B cell (primary cell): Measurements from ENCODE around the gene ADRM1. TPM values are rescaled to one million over a fixed set of nuclear protein-coding genes. Genes with fewer than 3 reads are reported as not detected.

ENCODE experiments used
- ATAC-seq: fragments of 200-7000 bp; cut with Tn5 transposase; one replicate; pipeline ENCODE4 v1.10.0; 2021; ENCODE audit warnings: low read depth, mild to moderate bottlenecking, moderate number of reproducible peaks, moderate library complexity
- CTCF ChIA-PET: fragments of 350-600 bp; sonication (Branson Sonifier 250); formaldehyde crosslinking; loops from one replicate; lab custom pipeline; 2021; ENCODE audit warnings: antibody characterized with exemption, inconsistent platforms; lab: Charles Lee
- POLR2A ChIA-PET: fragments of 350-600 bp; sonication (Branson Sonifier 250); formaldehyde crosslinking; loops from one replicate; lab custom pipeline; 2021; ENCODE audit warnings: antibody characterized with exemption; lab: Charles Lee
- DNase-seq: peaks from one replicate; pipeline ENCODE4 v3.0.0; 2013
- H2AFZ ChIP-seq: 2 replicates; pipeline ENCODE4 v1.6.1; 2012; ENCODE audit warnings: mild to moderate bottlenecking, low read depth, low read length; ENCODE audit not compliant: insufficient read depth, poor library complexity, severe bottlenecking
- H3K27ac ChIP-seq, 2 donors: 1 replicate in 1 of 2; 2 replicates in 1 of 2; pipeline ENCODE4 v1.5.1; 2012 to 2013; ENCODE audit warnings: low read length in 2 of 2, mild to moderate bottlenecking in 2 of 2, moderate library complexity in 1 of 2
- H3K27me3 ChIP-seq, 4 experiments: fragments of 200-600 bp in 1 of 4; sonication (generic) in 1 of 4; replicated peaks in 1 of 4; 1 replicate in 2 of 4; 2 replicates in 2 of 4; pipeline versions ENCODE4 v1.6.1 to v1.7.0; 2013 to 2016; ENCODE audit warnings: low read length in 3 of 4, mild to moderate bottlenecking in 2 of 4, mixed read lengths in 1 of 4, moderate library complexity in 1 of 4; ENCODE audit not compliant: insufficient read depth in 4 of 4, control insufficient read depth in 3 of 4; ENCODE audit errors: control extremely low read depth in 1 of 4
- H3K36me3 ChIP-seq, 2 experiments: replicated peaks in 1 of 2; 1 replicate in 1 of 2; 2 replicates in 1 of 2; pipeline versions ENCODE4 v1.6.1 to v1.7.1; 2013; ENCODE audit warnings: low read length in 1 of 2; ENCODE audit not compliant: insufficient read depth in 2 of 2, control insufficient read depth in 1 of 2; ENCODE audit errors: control extremely low read depth in 1 of 2, extremely low read depth in 1 of 2
- H3K4me1 ChIP-seq, 2 donors: fragments of 200-600 bp in 1 of 2; sonication (generic) in 1 of 2; 1 replicate in 1 of 2; 2 replicates in 1 of 2; pipeline versions ENCODE4 v1.5.1 to v1.6.1; 2013 to 2017; ENCODE audit warnings: low read length in 2 of 2; ENCODE audit not compliant: control insufficient read depth in 2 of 2, insufficient read depth in 2 of 2
- H3K4me2 ChIP-seq: replicated peaks from 2 replicates; pipeline ENCODE3; 2012; ENCODE audit warnings: mild to moderate bottlenecking, low read depth, low read length; ENCODE audit not compliant: poor library complexity, severe bottlenecking
- H3K4me3 ChIP-seq, 5 experiments: fragments of 200-600 bp in 1 of 5; sonication (generic) in 1 of 5; 1 replicate in 3 of 5; 2 replicates in 2 of 5; pipeline versions ENCODE4 v1.5.1 to v1.7.0; 2011 to 2016; ENCODE audit warnings: low read length in 4 of 5, mild to moderate bottlenecking in 4 of 5, low read depth in 2 of 5, control low read depth in 1 of 5, moderate library complexity in 1 of 5; ENCODE audit not compliant: insufficient read depth in 1 of 5; ENCODE audit errors: control extremely low read depth in 1 of 5, extremely low read depth in 1 of 5
- H3K79me2 ChIP-seq: fragments of 200-600 bp; sonication (generic); one replicate; pipeline ENCODE4 v1.6.0; 2016; ENCODE audit warnings: low read length; ENCODE audit not compliant: control insufficient read depth, insufficient read depth
- H3K9ac ChIP-seq: fragments of 200-600 bp; sonication (generic); 2 replicates; pipeline ENCODE4 v1.6.1; 2017; ENCODE audit warnings: mild to moderate bottlenecking, low read length, moderate library complexity
- H3K9me3 ChIP-seq, 3 donors: one replicate each; pipeline versions ENCODE4 v1.6.1 to v1.7.1; 2013; ENCODE audit warnings: low read length in 2 of 3; ENCODE audit not compliant: control insufficient read depth in 2 of 3, insufficient read depth in 1 of 3; ENCODE audit errors: control extremely low read depth in 1 of 3
- H4K20me1 ChIP-seq: 2 replicates; pipeline ENCODE4 v1.6.0; 2012; ENCODE audit warnings: mild to moderate bottlenecking, low read length; ENCODE audit not compliant: insufficient read depth, control insufficient read depth, poor library complexity, severe bottlenecking
- H3K27ac Mint-ChIP-seq: one replicate; pipeline ENCODE4 v1.8.0; 2021; ENCODE audit warnings: mixed read lengths
- H3K27me3 Mint-ChIP-seq: one replicate; pipeline ENCODE4 v1.8.0; 2021; ENCODE audit warnings: mixed read lengths
- H3K4me1 Mint-ChIP-seq: one replicate; pipeline ENCODE4 v1.8.0; 2021; ENCODE audit warnings: mixed read lengths
- H3K4me3 Mint-ChIP-seq: one replicate; pipeline ENCODE4 v1.8.0; 2021; ENCODE audit warnings: mixed read lengths
- H3K9me3 Mint-ChIP-seq: one replicate; pipeline ENCODE4 v1.8.0; 2022; ENCODE audit warnings: mixed read lengths; ENCODE audit not compliant: insufficient read depth
- CTCF ChIP-seq: fragments of 200-600 bp; IDR thresholded peaks from one replicate; pipeline ENCODE4 v1.8.0; 2022; ENCODE audit warnings: antibody characterized with exemption, mild to moderate bottlenecking
- EZH2 ChIP-seq: IDR thresholded peaks from 2 replicates; pipeline ENCODE4 v1.6.1; 2012; ENCODE audit warnings: borderline replicate concordance, low read depth, mild to moderate bottlenecking, moderate library complexity, low read length; ENCODE audit not compliant: insufficient read depth, poor library complexity, severe bottlenecking
- WGBS: methylation state at CpG from one replicate; pipeline ENCODE4 v1.1.5; 2013; ENCODE audit warnings: missing lambda C conversion rate; ENCODE audit not compliant: insufficient coverage; 5-methylcytosine and 5-hydroxymethylcytosine counted together
- intact Hi-C: fragments of 100-400 bp; cut with micrococcal nuclease; formaldehyde crosslinking; loops from one replicate; pipeline ENCODE4 v1.10.0; 2022
- polyA plus RNA-seq: library from polyadenylated mRNA; depleted of rRNA; stranded (reverse); fragments of >200 nt; gene quantifications from 2 replicates; pipeline ENCODE4 v1.2.3, GENCODE V29; 2012
- total RNA-seq, 2 donors: library from RNA; stranded (reverse); fragments of 120-200 nt in 1 of 2; gene quantifications; 1 replicate in 1 of 2; 2 replicates in 1 of 2; pipeline versions ENCODE4 v1.2.3 to v1.2.4, GENCODE V29; 2013 to 2022

ADRM1 gene
- total and polyA plus RNA-seq, 2 donors (not counting 1 experiment from before 2014, with no cell fraction given) = 73.9 to 87.2 TPM

- no peaks in the 10 kb centered on the region for H3K9me3 ChIP-seq
- H3K4me3 ChIP-seq = no peak overlapping the region
- H3K36me3 ChIP-seq = peaks cover 0 to 29% of the 10 kb centered on the region in 2 experiments
- no peaks in the 10 kb centered on the region for H3K27me3 ChIP-seq
- POLR2A ChIA-PET = no interaction called here
- H3K4me1 ChIP-seq = no peaks in the 10 kb centered on the region
- intact Hi-C loops = no loop called here
- no peak overlapping the region for H2AFZ ChIP-seq
- no peak overlapping the region for H3K4me2 ChIP-seq
- no peak overlapping the region for H3K9ac ChIP-seq
- no peaks in the 10 kb centered on the region for H3K27me3 Mint-ChIP-seq
- no peak for ATAC-seq
- H3K27ac ChIP-seq = no peak overlapping the region
- CTCF ChIA-PET = no interaction called here
- no peaks in the 10 kb centered on the region for H3K79me2 ChIP-seq
- no peak overlapping the region for H3K4me3 Mint-ChIP-seq
- H4K20me1 ChIP-seq = no peaks in the 10 kb centered on the region
- 91% methylated on average over 25 of the region's 25 CpGs for WGBS
- no peak for TF ChIP-seq EZH2
- TF ChIP-seq CTCF = no peak
- no peaks in the 10 kb centered on the region for H3K9me3 Mint-ChIP-seq
- DNase-seq = no peak
- H3K4me1 Mint-ChIP-seq = no peaks in the 10 kb centered on the region
- H3K27ac Mint-ChIP-seq = no peak overlapping the region
Measured at GRCh38 chr20:62323980-62324906, 21.4 kb downstream of the ADRM1 start.
